OCI-LY7 (cell line): Measurements from ENCODE around the gene LAMA1. TPM values are rescaled to one million over a fixed set of nuclear protein-coding genes. Genes with fewer than 3 reads are reported as not detected.

Experiments used
- BruUV-seq: library from RNA; stranded (reverse); fragments of 400-500 nt; replicated peaks from 2 replicates; lab custom pipeline; 2021; lab: Mats Ljungman, UMichigan
- CTCF ChIA-PET: fragments of 300-600 bp; sonication (Branson Sonifier 250); formaldehyde crosslinking; loops from one replicate; lab custom pipeline; 2022; ENCODE audit warnings: antibody characterized with exemption; ENCODE audit not compliant: unreplicated experiment; lab: Charles Lee
- POLR2A ChIA-PET: fragments of 300-600 bp; sonication (Branson Sonifier 250); formaldehyde crosslinking; loops from one replicate; lab custom pipeline; 2022; ENCODE audit warnings: antibody characterized with exemption; lab: Charles Lee
- DNase-seq: peaks from one replicate; pipeline ENCODE4 v3.0.0-alpha.2; 2015; ENCODE audit warnings: low spot score
- H2AFZ ChIP-seq: fragments of 200-600 bp; sonication (generic), shearing (Covaris generic); 2 replicates; pipeline ENCODE4 v1.6.1; 2014; ENCODE audit warnings: mild to moderate bottlenecking, antibody characterized with exemption, low read length, moderate library complexity
- H3K27ac ChIP-seq: fragments of 200-600 bp; sonication (generic); 2 replicates; pipeline ENCODE4 v1.5.1; 2014; ENCODE audit warnings: mixed run types, low read depth, mild to moderate bottlenecking, moderate library complexity, low read length, inconsistent platforms; ENCODE audit not compliant: poor library complexity, severe bottlenecking
- H3K36me3 ChIP-seq: fragments of 200-600 bp; sonication (generic); 2 replicates; pipeline ENCODE4 v1.6.1; 2014; ENCODE audit warnings: mild to moderate bottlenecking, antibody characterized with exemption, low read length, moderate library complexity, mixed read lengths; ENCODE audit not compliant: insufficient read depth
- H3K4me1 ChIP-seq: fragments of 200-600 bp; sonication (generic); 2 replicates; pipeline ENCODE4 v1.5.1; 2014; ENCODE audit warnings: mild to moderate bottlenecking, low read length; ENCODE audit not compliant: insufficient read depth, poor library complexity, severe bottlenecking
- H3K4me2 ChIP-seq: fragments of 200-600 bp; sonication (generic); 2 replicates; pipeline ENCODE4 v1.6.1; 2014; ENCODE audit warnings: mild to moderate bottlenecking, low read length
- H3K4me3 ChIP-seq: fragments of 200-600 bp; sonication (generic); 2 replicates; pipeline ENCODE4 v1.5.1; 2014; ENCODE audit warnings: mild to moderate bottlenecking, low read depth, low read length; ENCODE audit not compliant: poor library complexity, severe bottlenecking
- H3K79me2 ChIP-seq: fragments of 200-600 bp; sonication (generic); 2 replicates; pipeline ENCODE4 v1.6.1; 2016; ENCODE audit warnings: low read depth, mild to moderate bottlenecking, low read length, moderate library complexity, mixed read lengths; ENCODE audit not compliant: insufficient read depth
- H3K9me2 ChIP-seq: fragments of 200-600 bp; sonication (generic); 2 replicates; pipeline ENCODE4 v1.6.1; 2016; ENCODE audit warnings: mild to moderate bottlenecking, low read length, mixed read lengths; ENCODE audit not compliant: insufficient read depth
- H3K9me3 ChIP-seq: fragments of 200-600 bp; sonication (generic); 2 replicates; pipeline ENCODE4 v1.6.1; 2014; ENCODE audit warnings: mild to moderate bottlenecking, mixed run types, low read length, mixed read lengths
- H4K20me1 ChIP-seq: fragments of 200-600 bp; sonication (generic); 2 replicates; pipeline ENCODE4 v1.6.1; 2014; ENCODE audit warnings: mild to moderate bottlenecking, antibody characterized with exemption, low read length, moderate library complexity, mixed read lengths; ENCODE audit not compliant: insufficient read depth
- EZH2phosphoT487 ChIP-seq: fragments of 200-600 bp; sonication (generic); IDR thresholded peaks from 2 replicates; pipeline ENCODE4 v1.6.1; 2018; ENCODE audit warnings: low read depth, borderline replicate concordance, mild to moderate bottlenecking, mixed run types, antibody characterized with exemption, low read length, moderate library complexity, mixed read lengths
- intact Hi-C: fragments of 100-400 bp; cut with micrococcal nuclease; formaldehyde crosslinking; loops from one replicate; pipeline ENCODE4 v1.10.0; 2022; ENCODE audit not compliant: unreplicated experiment
- total RNA-seq, 2 experiments: library from RNA; depleted of rRNA in 1 of 2; stranded (reverse); fragments of >200 nt in 1 of 2; shearing (Covaris generic) in 1 of 2; gene quantifications; 2 replicates each; pipeline ENCODE4 v1.2.3, GENCODE V29; 2014 to 2022
- TF ChIP-seq, protein P1 (sequence below): fragments of 200-600 bp; sonication (generic); conservative IDR thresholded peaks from 2 replicates; pipeline ENCODE4 v1.5.1; 2014; ENCODE audit warnings: mild to moderate bottlenecking, antibody characterized with exemption, low read length, moderate library complexity, mixed read lengths

LAMA1 gene
- total RNA-seq, 2 experiments from 2014 or later = not detected

DNA sequence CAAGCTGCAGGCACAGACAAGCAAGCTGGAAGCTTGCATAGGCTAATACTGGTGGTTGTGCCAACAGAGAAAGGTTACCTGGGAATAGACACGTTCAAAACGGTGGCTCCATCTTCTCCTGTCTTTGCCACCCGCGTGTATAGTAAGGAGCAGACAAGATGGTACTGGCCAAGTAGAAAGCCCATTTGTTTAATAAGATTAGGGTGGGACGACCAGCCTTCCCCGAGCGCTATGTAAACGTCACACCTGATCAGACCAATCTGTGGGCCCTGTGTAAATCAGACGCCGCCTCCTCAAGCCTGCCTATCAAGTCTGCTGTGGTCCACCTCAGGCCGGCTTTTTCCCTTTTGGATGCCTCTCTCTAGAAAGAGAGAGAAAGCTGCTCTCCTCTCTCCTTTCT lies 189.2 kb downstream of the LAMA1 start:
- H4K20me1 ChIP-seq = no peaks in the 10 kb centered on the region
- intact Hi-C loops = no loop called here
- no peak overlapping the region for H3K4me3 ChIP-seq
- DNase-seq = no peak
- no peaks in the 10 kb centered on the region for H3K36me3 ChIP-seq
- CTCF ChIA-PET = no interaction called here
- no peak overlapping the region for H3K27ac ChIP-seq
- TF ChIP-seq EZH2phosphoT487 = no peak
- TF ChIP-seq, protein P1, sequence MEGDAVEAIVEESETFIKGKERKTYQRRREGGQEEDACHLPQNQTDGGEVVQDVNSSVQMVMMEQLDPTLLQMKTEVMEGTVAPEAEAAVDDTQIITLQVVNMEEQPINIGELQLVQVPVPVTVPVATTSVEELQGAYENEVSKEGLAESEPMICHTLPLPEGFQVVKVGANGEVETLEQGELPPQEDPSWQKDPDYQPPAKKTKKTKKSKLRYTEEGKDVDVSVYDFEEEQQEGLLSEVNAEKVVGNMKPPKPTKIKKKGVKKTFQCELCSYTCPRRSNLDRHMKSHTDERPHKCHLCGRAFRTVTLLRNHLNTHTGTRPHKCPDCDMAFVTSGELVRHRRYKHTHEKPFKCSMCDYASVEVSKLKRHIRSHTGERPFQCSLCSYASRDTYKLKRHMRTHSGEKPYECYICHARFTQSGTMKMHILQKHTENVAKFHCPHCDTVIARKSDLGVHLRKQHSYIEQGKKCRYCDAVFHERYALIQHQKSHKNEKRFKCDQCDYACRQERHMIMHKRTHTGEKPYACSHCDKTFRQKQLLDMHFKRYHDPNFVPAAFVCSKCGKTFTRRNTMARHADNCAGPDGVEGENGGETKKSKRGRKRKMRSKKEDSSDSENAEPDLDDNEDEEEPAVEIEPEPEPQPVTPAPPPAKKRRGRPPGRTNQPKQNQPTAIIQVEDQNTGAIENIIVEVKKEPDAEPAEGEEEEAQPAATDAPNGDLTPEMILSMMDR = no peak
- H3K4me1 ChIP-seq = no peaks in the 10 kb centered on the region
- H3K79me2 ChIP-seq = no peaks in the 10 kb centered on the region
- H3K9me2 ChIP-seq = no peaks in the 10 kb centered on the region
- no TSS peak for BruUV-seq
- no peaks in the 10 kb centered on the region for H3K9me3 ChIP-seq
- POLR2A ChIA-PET = no interaction called here
- H3K4me2 ChIP-seq = no peak overlapping the region
- no peak overlapping the region for H2AFZ ChIP-seq

DNA sequence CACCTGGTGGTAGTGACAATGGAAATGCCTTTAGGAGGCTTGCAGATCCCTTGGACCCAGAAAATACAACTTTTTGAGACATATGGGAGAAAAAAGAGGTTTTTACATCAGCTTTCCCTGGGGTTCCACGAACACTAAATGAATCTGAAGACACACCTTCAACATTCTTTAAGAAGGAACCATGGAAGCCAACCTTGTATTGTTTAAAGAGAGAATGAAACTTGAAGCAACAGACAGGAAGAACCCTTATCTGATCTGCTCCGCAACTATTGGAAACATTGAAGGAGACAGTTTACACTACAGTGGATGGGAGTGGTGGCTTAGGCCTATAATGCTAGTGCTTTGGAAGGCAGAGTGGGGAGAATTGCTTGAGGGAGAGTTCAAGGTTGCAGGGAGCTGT lies 190.4 kb downstream of the LAMA1 start:
- no peaks in the 10 kb centered on the region for H3K9me3 ChIP-seq
- H3K4me1 ChIP-seq = no peaks in the 10 kb centered on the region
- no peaks in the 10 kb centered on the region for H3K79me2 ChIP-seq
- H4K20me1 ChIP-seq = no peaks in the 10 kb centered on the region
- no peak for TF ChIP-seq EZH2phosphoT487
- TF ChIP-seq, protein P1 = no peak
- POLR2A ChIA-PET = no interaction called here
- no peak overlapping the region for H3K27ac ChIP-seq
- no peaks in the 10 kb centered on the region for H3K9me2 ChIP-seq
- intact Hi-C loops = no loop called here
- no peak for DNase-seq
- H2AFZ ChIP-seq = no peak overlapping the region
- CTCF ChIA-PET = no interaction called here
- no peaks in the 10 kb centered on the region for H3K36me3 ChIP-seq
- no peak overlapping the region for H3K4me3 ChIP-seq
- H3K4me2 ChIP-seq = no peak overlapping the region
- no TSS peak for BruUV-seq

DNA sequence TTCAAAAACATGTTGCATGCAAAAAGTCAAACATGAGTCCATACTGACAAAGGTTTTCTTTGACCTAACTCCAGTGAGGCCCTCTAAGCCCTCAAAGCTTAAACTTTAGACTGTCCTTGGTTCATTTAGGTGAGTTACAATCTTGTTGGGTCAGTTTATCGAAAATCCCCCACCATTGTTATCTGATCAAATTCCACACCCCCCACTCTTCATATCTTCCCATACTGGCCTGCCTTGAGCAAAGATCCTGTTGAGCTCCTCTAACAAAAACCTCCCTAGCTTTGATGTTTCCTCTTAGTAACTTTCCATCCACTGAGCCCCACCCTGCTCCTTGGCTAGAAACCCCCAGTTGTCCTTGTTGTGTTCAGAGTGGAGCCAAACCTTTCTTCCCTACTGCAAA lies 194.4 kb downstream of the LAMA1 start:
- Histone ChIP-seq H3K9me2 (no peaks in the 10 kb centered on the region), H3K9me3 (no peaks in the 10 kb centered on the region), H3K79me2 (no peaks in the 10 kb centered on the region), H4K20me1 (no peaks in the 10 kb centered on the region), H3K4me3 (no peak overlapping the region), H3K27ac (no peak overlapping the region), H3K4me2 (no peak overlapping the region), H2AFZ (no peak overlapping the region), H3K36me3 (no peaks in the 10 kb centered on the region), H3K4me1 (no peaks in the 10 kb centered on the region)
- no TSS peak for BruUV-seq
- intact Hi-C loops = no loop called here
- ChIA-PET CTCF (no interaction called here), POLR2A (no interaction called here)
- no peak for DNase-seq
- TF ChIP-seq, protein P1 = no peak
- no peak for TF ChIP-seq EZH2phosphoT487
